IPS DF 6.9 (cell line): ENCODE measurements around the gene SPZ1.

Experiments
- DNase-seq: peaks from one replicate; pipeline ENCODE4 v3.0.0-alpha.2; 2013; ENCODE audit warnings: low read depth, low spot score
- H3K27ac ChIP-seq: one replicate; pipeline ENCODE4 v1.5.1; 2013; ENCODE audit warnings: low read length, control low read depth
- H3K27me3 ChIP-seq: 2 replicates; pipeline ENCODE4 v1.6.1; 2013; ENCODE audit warnings: mild to moderate bottlenecking, low read length; ENCODE audit not compliant: control insufficient read depth, insufficient read depth
- H3K36me3 ChIP-seq: 2 replicates; pipeline ENCODE4 v1.6.1; 2013; ENCODE audit warnings: low read length; ENCODE audit not compliant: control insufficient read depth, insufficient read depth
- H3K4me1 ChIP-seq: 2 replicates; pipeline ENCODE4 v1.6.1; 2013; ENCODE audit warnings: low read length; ENCODE audit not compliant: control insufficient read depth, insufficient read depth
- H3K4me3 ChIP-seq: 2 replicates; pipeline ENCODE4 v1.5.1; 2013; ENCODE audit warnings: mild to moderate bottlenecking, low read length
- H3K9me3 ChIP-seq: 2 replicates; pipeline ENCODE4 v1.6.1; 2013; ENCODE audit warnings: low read length, inconsistent platforms; ENCODE audit not compliant: control insufficient read depth, insufficient read depth
- WGBS: extraction: QIAGEN DNeasy Blood & Tissue Kit; methylation state at CpG from one replicate; pipeline ENCODE4 v1.1.7; 2013; ENCODE audit warnings: mixed read lengths, missing lambda C conversion rate; ENCODE audit not compliant: insufficient read length, insufficient coverage; 5-methylcytosine and 5-hydroxymethylcytosine counted together

SPZ1 gene

DNA sequence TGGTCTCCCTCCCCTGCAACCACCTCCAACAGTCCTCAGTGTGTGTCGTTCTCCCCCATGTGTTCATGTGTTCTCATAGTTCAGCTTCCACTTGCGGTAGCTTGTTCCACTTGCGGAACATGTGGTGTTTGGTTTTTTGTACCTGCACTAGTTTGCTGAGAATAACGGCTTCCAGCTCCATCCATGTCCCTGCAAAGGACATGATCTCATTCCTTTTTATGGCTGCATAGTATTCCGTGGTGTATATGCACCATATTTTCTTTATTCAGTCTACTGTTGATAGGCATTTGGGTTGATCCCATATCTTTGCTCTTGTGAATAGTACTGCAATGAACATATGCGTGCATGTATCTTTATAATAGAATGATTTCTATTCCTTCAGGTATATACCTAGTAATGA, 45.1 kb downstream of the SPZ1 start:
- Histone ChIP-seq H3K9me3 (no peaks in the 10 kb centered on the region), H3K4me3 (no peak overlapping the region), H3K27ac (no peak overlapping the region), H3K4me1 (no peaks in the 10 kb centered on the region), H3K27me3 (no peaks in the 10 kb centered on the region), H3K36me3 (no peaks in the 10 kb centered on the region)
- WGBS, result no CpG with 5 or more reads among the region's 6 CpGs
- DNase-seq, result no peak

DNA sequence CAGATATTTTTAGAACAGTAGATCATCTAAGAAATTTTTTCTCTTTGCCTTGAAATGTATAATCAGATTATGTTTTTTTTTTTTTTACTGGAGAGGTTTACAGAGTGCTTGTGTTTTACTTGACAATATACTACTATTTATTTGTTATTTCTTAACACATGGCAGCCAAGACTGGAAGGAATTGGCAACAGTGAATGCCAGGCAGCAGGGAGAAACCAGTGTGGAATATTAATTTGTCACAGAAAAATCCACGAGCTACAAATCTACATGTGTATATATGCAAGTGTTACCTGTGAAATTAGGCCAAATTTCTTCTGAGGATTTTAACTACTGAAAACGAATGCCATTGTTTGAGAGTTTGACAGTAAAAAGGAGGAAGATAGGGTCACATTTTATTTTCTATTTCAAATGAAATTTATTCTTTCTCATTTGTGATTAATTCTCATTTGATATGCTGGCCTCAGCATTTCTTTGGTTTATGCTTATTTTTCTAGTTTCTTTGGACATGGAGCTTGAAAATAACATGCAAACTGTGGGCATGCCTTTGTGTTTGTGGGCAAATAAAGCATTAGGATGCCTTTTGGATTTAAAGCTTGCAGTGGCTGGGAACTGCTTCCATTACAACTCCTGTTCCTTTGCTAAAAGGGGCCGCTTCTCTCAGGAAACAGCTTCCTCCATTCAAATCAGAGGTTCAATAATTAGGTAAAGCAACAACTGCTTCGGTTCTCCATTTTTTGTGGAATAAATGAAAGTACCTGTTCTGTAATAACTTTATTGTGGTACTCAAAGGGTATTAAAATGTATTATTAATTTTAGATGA, 49.1 kb downstream of the SPZ1 start:
- no peaks in the 10 kb centered on the region for H3K4me1 ChIP-seq
- H3K36me3 ChIP-seq, result no peaks in the 10 kb centered on the region
- DNase-seq, result no peak
- no peak overlapping the region for H3K27ac ChIP-seq
- H3K27me3 ChIP-seq, result no peaks in the 10 kb centered on the region
- no peak overlapping the region for H3K4me3 ChIP-seq
- no CpG with 5 or more reads among the region's 4 CpGs for WGBS
- H3K9me3 ChIP-seq, result no peaks in the 10 kb centered on the region

DNA sequence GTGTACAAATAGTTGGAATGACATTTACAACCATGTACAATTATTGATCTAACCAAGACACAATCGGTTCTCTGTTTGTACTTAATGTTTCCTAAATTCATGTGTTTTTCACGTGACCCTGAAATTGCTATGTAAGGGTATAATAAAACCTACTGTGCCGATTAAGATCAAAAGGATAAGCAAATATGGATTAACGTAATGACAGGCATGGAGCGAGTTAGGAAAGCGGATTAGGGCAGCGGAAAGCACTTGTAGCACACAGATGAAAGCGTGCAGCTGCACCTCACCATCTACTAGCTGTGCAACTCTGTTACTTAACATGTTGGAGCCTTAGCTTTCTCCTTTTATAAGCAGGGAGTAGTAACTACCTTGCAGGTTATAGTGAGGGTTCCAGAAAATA, 49.7 kb downstream of the SPZ1 start:
- Histone ChIP-seq H3K27me3 (no peaks in the 10 kb centered on the region), H3K4me1 (no peaks in the 10 kb centered on the region), H3K9me3 (no peaks in the 10 kb centered on the region), H3K36me3 (no peaks in the 10 kb centered on the region), H3K4me3 (no peak overlapping the region), H3K27ac (no peak overlapping the region)
- WGBS, result no CpG with 5 or more reads among the region's 8 CpGs
- DNase-seq, result no peak

DNA sequence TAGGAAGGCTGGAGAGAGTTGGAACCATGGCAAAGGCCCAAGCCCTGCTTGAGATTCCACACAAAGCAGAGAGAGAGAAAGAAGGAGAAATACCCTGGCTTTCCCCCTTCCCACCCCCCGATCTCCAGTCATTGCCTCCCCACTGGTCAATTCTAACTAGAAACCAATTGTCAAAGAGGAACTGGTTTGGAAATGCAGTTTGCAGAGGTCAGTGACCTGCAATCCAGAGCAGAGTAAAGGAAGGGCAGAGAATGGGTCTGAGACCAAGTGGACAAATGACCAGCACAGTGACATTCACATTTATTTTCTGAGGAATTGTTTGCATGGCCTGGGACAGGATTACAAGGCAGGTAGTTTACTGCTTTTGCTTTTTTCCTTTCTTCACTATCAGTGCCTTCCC, 50.6 kb downstream of the SPZ1 start:
- no peak overlapping the region for H3K27ac ChIP-seq
- no peak overlapping the region for H3K4me3 ChIP-seq
- H3K36me3 ChIP-seq, result no peaks in the 10 kb centered on the region
- no peaks in the 10 kb centered on the region for H3K9me3 ChIP-seq
- DNase-seq, result no peak
- no CpG with 5 or more reads among the region's 1 CpG for WGBS
- no peaks in the 10 kb centered on the region for H3K27me3 ChIP-seq
- no peaks in the 10 kb centered on the region for H3K4me1 ChIP-seq
